Measurements from ENCODE around the gene CDH5.
"Not testable (repeated sequence)": the region's sequence is repeated elsewhere in the genome, so short reads cannot be mapped to it uniquely, and the experiment has no call there.

CDH5 gene

GRCh38 chr16:66366433-66367299, at the start of gene CDH5:
TSS of gene CDH5 (plus strand) at chr16:66366691. CDS start at chr16:66379338, 12,647 bp downstream.
- no peak for DNase-seq (ENCODE audit: low read depth)

GRCh38 chr16:66318505-66318904, 48.0 kb upstream of the CDH5 start:
- DNase-seq (ENCODE audit: low read depth) = no peak

GRCh38 chr16:66320774-66321173, 45.7 kb upstream of the CDH5 start:
- DNase-seq (ENCODE audit: low read depth) = no peak

GRCh38 chr16:66322174-66322573, 44.3 kb upstream of the CDH5 start:
- DNase-seq (ENCODE audit: low read depth) = no peak

GRCh38 chr16:66324815-66325515, 41.5 kb upstream of the CDH5 start:
- DNase-seq (ENCODE audit: low read depth) = no peak

- DNase-seq (ENCODE audit: low read depth) = no peak
These were observed 40.6 kb upstream of the CDH5 start for GRCh38 chr16:66325717-66326376.

GRCh38 chr16:66326991-66327513, 39.4 kb upstream of the CDH5 start:
- DNase-seq (ENCODE audit: low read depth) = no peak

- DNase-seq (ENCODE audit: low read depth) = no peak
These were observed 38.2 kb upstream of the CDH5 start for GRCh38 chr16:66328282-66328681.

- not testable (repeated sequence) for DNase-seq (ENCODE audit: low read depth)
These were observed 35.0 kb upstream of the CDH5 start for GRCh38 chr16:66331464-66331863.

GRCh38 chr16:66332634-66333610, 33.6 kb upstream of the CDH5 start:
- DNase-seq (ENCODE audit: low read depth) = no peak

GRCh38 chr16:66334853-66335574, 31.5 kb upstream of the CDH5 start:
- no peak for DNase-seq (ENCODE audit: low read depth)

GRCh38 chr16:66335704-66336329, 30.7 kb upstream of the CDH5 start:
- peak; percentile 51 for DNase-seq (ENCODE audit: low read depth)

- no peak for DNase-seq (ENCODE audit: low read depth)
These were observed 28.9 kb upstream of the CDH5 start for GRCh38 chr16:66337463-66338188.

- DNase-seq (ENCODE audit: low read depth) = no peak
These were observed 24.1 kb upstream of the CDH5 start for GRCh38 chr16:66342294-66342900.

- no peak for DNase-seq (ENCODE audit: low read depth)
These were observed 21.9 kb upstream of the CDH5 start for GRCh38 chr16:66344533-66345145.

- DNase-seq (ENCODE audit: low read depth) = no peak
These were observed 20.3 kb upstream of the CDH5 start for GRCh38 chr16:66346221-66346620.

- no peak for DNase-seq (ENCODE audit: low read depth)
These were observed 14.2 kb upstream of the CDH5 start for GRCh38 chr16:66352304-66352703.

- DNase-seq (ENCODE audit: low read depth) = no peak
These were observed 13.4 kb upstream of the CDH5 start for GRCh38 chr16:66353055-66353454.
